HepG2 (cell line): Measurements from ENCODE around the gene DIP2C. TPM values are rescaled to one million over a fixed set of nuclear protein-coding genes. Genes with fewer than 3 reads are reported as not detected.

Source experiments
- ATAC-seq: fragments of 200-7000 bp; cut with Tn5 transposase; 3 replicates; pipeline ENCODE4 v1.9.1; 2020; ENCODE audit warnings: mild to moderate bottlenecking, moderate library complexity
- BruUV-seq: library from RNA; stranded (reverse); fragments of 400-500 nt; replicated peaks from 2 replicates; lab custom pipeline; 2021; lab: Mats Ljungman, UMichigan
- CTCF ChIA-PET: fragments of 300-600 bp; formaldehyde crosslinking; extraction: SDS; loops from one replicate; lab custom pipeline; 2021; ENCODE audit warnings: low total read pairs, inconsistent platforms, low intra/inter-chr PET ratio; lab: Yijun Ruan, JAX
- POLR2A ChIA-PET: fragments of 350-600 bp; sonication (Branson Sonifier 250); formaldehyde crosslinking; loops from one replicate; lab custom pipeline; 2020; ENCODE audit warnings: antibody characterized with exemption, inconsistent platforms; lab: Yijun Ruan, JAX
- DNase-seq: peaks from one replicate; pipeline ENCODE4 v3.0.0-alpha.2; 2015; ENCODE audit warnings: low spot score
- FAIRE-seq: peaks from 3 replicates; lab custom pipeline; 2011; peaks lifted over from hg19 to GRCh38; lab: Jason Lieb, UNC
- H2AFZ ChIP-seq: one replicate; pipeline ENCODE4 v1.6.1; 2011; ENCODE audit warnings: low read length, inconsistent platforms
- H3K27ac ChIP-seq: fragments of 300-600 bp; 3 replicates; pipeline ENCODE4 v1.8.0; 2011; ENCODE audit warnings: mixed run types, mild to moderate bottlenecking, mixed read lengths, low read length, inconsistent platforms; ENCODE audit not compliant: insufficient read depth; ENCODE audit errors: extremely low read length
- H3K27me3 ChIP-seq, 2 experiments: fragments of 200-600 bp in 1 of 2; 2 replicates in 1 of 2; 3 replicates in 1 of 2; pipeline versions ENCODE4 v1.6.0 to v1.8.0; 2011; ENCODE audit warnings: low read length in 2 of 2, mild to moderate bottlenecking in 2 of 2, moderate library complexity in 2 of 2, inconsistent platforms in 1 of 2; ENCODE audit not compliant: insufficient read depth in 2 of 2, control insufficient read depth in 1 of 2
- H3K36me3 ChIP-seq, 2 experiments: fragments of 200-600 bp in 1 of 2; replicated peaks in 1 of 2; 2 replicates in 1 of 2; 3 replicates in 1 of 2; pipeline versions ENCODE4 v1.5.1 to v1.8.0; 2011; ENCODE audit warnings: low read length in 2 of 2, inconsistent platforms in 1 of 2; ENCODE audit not compliant: insufficient read depth in 2 of 2, control insufficient read depth in 1 of 2
- H3K4me1 ChIP-seq: 2 replicates; pipeline ENCODE4 v1.5.1; 2012; ENCODE audit warnings: low read length, inconsistent platforms; ENCODE audit not compliant: insufficient read depth
- H3K4me2 ChIP-seq: 2 replicates; pipeline ENCODE4 v1.6.0; 2011; ENCODE audit warnings: low read depth, low read length, inconsistent platforms
- H3K4me3 ChIP-seq, 3 experiments: fragments of 200-600 bp in 1 of 3; sonication (generic), shearing (Covaris generic) in 1 of 3; replicated peaks in 1 of 3; 2 replicates each; pipeline ENCODE4 v1.5.1; 2011 to 2016; ENCODE audit warnings: low read length in 3 of 3, inconsistent platforms in 2 of 3, low read depth in 2 of 3, mild to moderate bottlenecking in 2 of 3, control low read depth in 1 of 3, mixed read lengths in 1 of 3; ENCODE audit not compliant: insufficient read depth in 1 of 3
- H3K79me2 ChIP-seq: one replicate; pipeline ENCODE4 v1.6.1; 2011; ENCODE audit warnings: low read length, inconsistent platforms; ENCODE audit not compliant: insufficient read depth
- H3K9ac ChIP-seq: 2 replicates; pipeline ENCODE4 v1.6.0; 2011; ENCODE audit warnings: mild to moderate bottlenecking, low read depth, low read length, inconsistent platforms; ENCODE audit not compliant: insufficient read depth
- H3K9me3 ChIP-seq: 2 replicates; pipeline ENCODE4 v1.5.1; 2012; ENCODE audit warnings: mild to moderate bottlenecking, low read length
- H4K20me1 ChIP-seq: 2 replicates; pipeline ENCODE4 v1.6.0; 2011; ENCODE audit warnings: inconsistent platforms, mild to moderate bottlenecking, low read length, moderate library complexity; ENCODE audit not compliant: insufficient read depth
- DNMT1 ChIP-seq: sonication (generic); formaldehyde crosslinking; IDR thresholded peaks from 2 replicates; pipeline ENCODE4 v1.5.1; 2020; ENCODE audit warnings: mild to moderate bottlenecking, missing genetic modification reagents
- MXD1 ChIP-seq: sonication (generic); formaldehyde crosslinking; IDR thresholded peaks from 2 replicates; pipeline ENCODE4 v1.4.0; 2020; ENCODE audit warnings: mild to moderate bottlenecking, missing genetic modification reagents
- NFKB2 ChIP-seq: sonication (generic); formaldehyde crosslinking; IDR thresholded peaks from 2 replicates; pipeline ENCODE4 v1.4.0; 2020; ENCODE audit warnings: missing genetic modification reagents, borderline replicate concordance
- ONECUT2 ChIP-seq: sonication (generic); formaldehyde crosslinking; IDR thresholded peaks from 2 replicates; pipeline ENCODE4 v1.4.0; 2020; ENCODE audit warnings: missing genetic modification reagents
- SATB2 ChIP-seq: sonication (generic); formaldehyde crosslinking; IDR thresholded peaks from 2 replicates; pipeline ENCODE4 v1.5.0; 2020; ENCODE audit warnings: missing genetic modification reagents
- TMF1 ChIP-seq: sonication (generic); formaldehyde crosslinking; IDR thresholded peaks from 2 replicates; pipeline ENCODE4 v1.8.1; 2022; ENCODE audit warnings: low read depth, missing genetic modification reagents
- ZNF274 ChIP-seq: sonication (generic); formaldehyde crosslinking; IDR thresholded peaks from 2 replicates; pipeline ENCODE4 v1.5.1; 2020; ENCODE audit warnings: mild to moderate bottlenecking, missing genetic modification reagents
- ZNF441 ChIP-seq: sonication (generic); formaldehyde crosslinking; IDR thresholded peaks from 2 replicates; pipeline ENCODE4 v1.7.0; 2021; ENCODE audit warnings: missing genetic modification reagents, borderline replicate concordance
- ZSCAN22 ChIP-seq: sonication (generic); formaldehyde crosslinking; IDR thresholded peaks from 2 replicates; pipeline ENCODE4 v1.4.0; 2020; ENCODE audit warnings: mild to moderate bottlenecking, missing genetic modification reagents
- ZSCAN25 ChIP-seq: sonication (generic); formaldehyde crosslinking; IDR thresholded peaks from 2 replicates; pipeline ENCODE4 v1.8.0; 2022; ENCODE audit warnings: mild to moderate bottlenecking, missing genetic modification reagents
- WGBS: methylation state at CpG from one replicate; pipeline ENCODE4 v1.1.6; 2017; ENCODE audit warnings: low lambda C conversion rate; 5-methylcytosine and 5-hydroxymethylcytosine counted together
- in situ Hi-C: cut with HindIII; loops from 2 replicates; pipeline ENCODE4 v1.10.0; 2017; ENCODE audit warnings: low pct_unique_long_range_greater_than_20kb; ENCODE audit not compliant: extremely low pct_ligation_motif_present
- intact Hi-C: fragments of 100-400 bp; cut with micrococcal nuclease; formaldehyde crosslinking; loops from one replicate; pipeline ENCODE4 v1.10.0; 2022; ENCODE audit not compliant: unreplicated experiment
- polyA plus RNA-seq, 8 experiments: library from polyadenylated mRNA; depleted of rRNA in 3 of 8; stranded (reverse) in 7 of 8; unstranded in 1 of 8; fragments of >200 nt; fragmentation: Illumina TruSeq in 4 of 8; extraction: Trizol in 4 of 8; gene quantifications; 2 replicates each; pipeline versions ENCODE4 v1.2.1 to v1.2.3, GENCODE V29; 2011 to 2016; ENCODE audit warnings: low read depth in 4 of 8, missing spikeins in 1 of 8, mixed read lengths in 1 of 8; ENCODE audit not compliant: insufficient read depth in 1 of 8
- total RNA-seq, 5 experiments: library from RNA; depleted of rRNA; stranded (reverse); fragments of >200 nt; fragmentation: Illumina TruSeq; extraction: Trizol; gene quantifications; 2 replicates each; pipeline ENCODE4 v1.2.3, GENCODE V29; 2016; ENCODE audit warnings: low read depth in 1 of 5
- TF ChIP-seq, protein P1 (sequence below): sonication (generic); formaldehyde crosslinking; IDR thresholded peaks from 2 replicates; pipeline ENCODE4 v1.8.0; 2022; ENCODE audit warnings: mild to moderate bottlenecking, missing genetic modification reagents, moderate library complexity

The DIP2C gene
- total and polyA plus RNA-seq, 2 of the 13 experiments (the other 11 are each of a cell fraction or from before 2014, with no cell fraction given) = 2.2 to 2.7 TPM

DNA sequence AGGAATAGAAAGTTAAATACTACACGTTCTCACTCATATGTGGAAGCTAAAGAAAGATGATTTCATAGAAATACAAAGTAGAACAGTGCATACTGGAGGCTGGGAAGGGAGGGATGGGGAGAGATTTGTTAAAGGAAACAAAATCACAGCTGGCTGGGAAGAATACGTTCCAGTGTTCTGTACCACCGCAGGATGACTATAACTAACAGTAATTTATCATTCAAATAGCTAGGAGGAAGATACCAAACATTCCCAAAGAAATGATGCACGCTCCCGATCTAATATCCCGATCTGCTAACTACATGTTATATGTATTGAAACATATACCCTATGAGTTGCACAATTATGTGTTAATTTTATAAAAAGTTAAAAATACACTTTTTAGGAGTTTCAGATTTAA is 391.9 kb downstream of the DIP2C start:
- ATAC-seq (no peak), FAIRE-seq (no peak), DNase-seq (no peak)
- Histone ChIP-seq H3K79me2 (no peaks in the 10 kb centered on the region), H3K4me1 (no peaks in the 10 kb centered on the region), H3K27ac (no peak overlapping the region), H3K9ac (no peak overlapping the region), H3K4me3 (no peak overlapping the region), H4K20me1 (no peaks in the 10 kb centered on the region), H2AFZ (no peak overlapping the region), H3K4me2 (no peak overlapping the region), H3K9me3 (no peaks in the 10 kb centered on the region), H3K27me3 (no peaks in the 10 kb centered on the region), H3K36me3 (no peaks in the 10 kb centered on the region)
- in situ Hi-C loops (no loop called here), intact Hi-C loops (no loop called here)
- ChIA-PET POLR2A (no interaction called here), CTCF (no interaction called here)
- TF ChIP-seq ZNF441 (CRISPR knock-in tag) (no peak), NFKB2 (CRISPR knock-in tag) (no peak), MXD1 (no peak), ONECUT2 (CRISPR knock-in tag) (no peak), DNMT1 (CRISPR knock-in tag) (no peak), SATB2 (no peak), ZSCAN25 (CRISPR knock-in tag) (no peak), ZSCAN22 (no peak), TMF1 (CRISPR knock-in tag) (no peak), ZNF274 (CRISPR knock-in tag) (no peak)
- TF ChIP-seq, protein P1, sequence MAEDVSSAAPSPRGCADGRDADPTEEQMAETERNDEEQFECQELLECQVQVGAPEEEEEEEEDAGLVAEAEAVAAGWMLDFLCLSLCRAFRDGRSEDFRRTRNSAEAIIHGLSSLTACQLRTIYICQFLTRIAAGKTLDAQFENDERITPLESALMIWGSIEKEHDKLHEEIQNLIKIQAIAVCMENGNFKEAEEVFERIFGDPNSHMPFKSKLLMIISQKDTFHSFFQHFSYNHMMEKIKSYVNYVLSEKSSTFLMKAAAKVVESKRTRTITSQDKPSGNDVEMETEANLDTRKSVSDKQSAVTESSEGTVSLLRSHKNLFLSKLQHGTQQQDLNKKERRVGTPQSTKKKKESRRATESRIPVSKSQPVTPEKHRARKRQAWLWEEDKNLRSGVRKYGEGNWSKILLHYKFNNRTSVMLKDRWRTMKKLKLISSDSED = no peak
- TF ChIP-seq, all 625 proteins: peak for 0
- no TSS peak for BruUV-seq
- 91% methylated on average over 6 of the region's 6 CpGs for WGBS
